ENCODE results near the gene NRDC. TPM values are rescaled to one million over a fixed set of nuclear protein-coding genes. Genes with fewer than 3 reads are reported as not detected.

Gene NRDC
- total RNA-seq, 1 experiment from 2014 or later = 147 TPM

DNA sequence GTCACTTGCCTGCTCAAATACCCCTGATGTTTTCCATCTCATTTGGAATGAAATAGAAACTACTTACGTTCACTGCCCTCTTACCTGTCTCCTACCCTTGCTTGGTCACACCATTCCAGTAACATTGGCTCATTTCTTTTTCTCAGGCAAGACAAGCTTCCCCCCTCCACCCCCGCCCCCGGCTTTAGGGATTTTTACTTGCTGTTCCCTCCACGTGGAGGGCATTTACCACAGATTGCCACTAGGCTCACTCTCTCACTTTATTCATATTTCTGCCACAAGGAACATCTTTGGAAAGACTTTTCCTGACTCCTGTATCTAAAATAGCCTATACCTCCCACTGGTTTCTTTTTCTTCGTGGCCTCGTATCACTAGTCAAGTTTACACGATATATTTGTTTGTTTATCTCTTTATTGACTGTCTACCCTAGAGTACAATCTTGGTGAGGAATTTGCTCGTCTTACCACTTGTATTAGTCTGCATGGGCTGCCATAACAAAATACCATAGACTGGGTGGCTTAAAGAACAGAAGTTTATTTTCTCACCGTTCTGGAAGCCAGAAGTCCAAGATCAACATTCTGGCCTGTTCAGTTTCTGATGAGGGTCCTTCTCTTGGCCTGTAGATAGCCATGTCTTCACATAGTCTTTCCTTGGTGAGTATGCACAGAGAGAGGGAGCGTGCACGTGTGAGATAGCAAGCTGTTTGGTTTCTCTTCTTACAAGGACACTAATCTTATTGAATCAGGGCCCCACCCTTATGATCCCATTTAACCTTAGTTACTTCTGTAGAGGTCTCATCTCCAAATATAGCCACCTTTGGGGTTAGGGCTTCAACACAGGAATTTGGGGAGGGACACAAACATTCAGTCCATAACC lies 126.2 kb downstream of the NRDC start:
- no peak overlapping the region for H3K56ac ChIP-seq (ENCODE audit: insufficient read length, low read depth, low read length)
- H3T11ph ChIP-seq (ENCODE audit: low read length) = no peak overlapping the region
- no peak overlapping the region for H2BK5ac ChIP-seq (ENCODE audit: insufficient read length, low read length)
- H2BK120ac ChIP-seq (ENCODE audit: low read depth, low read length, poor library complexity, severe bottlenecking) = no peak overlapping the region
- H3K79me1 ChIP-seq (ENCODE audit: insufficient read depth, low read depth, low read length, poor library complexity, severe bottlenecking) = no peaks in the 10 kb centered on the region
- no peak overlapping the region for H3K9ac ChIP-seq (ENCODE audit: extremely low read depth, insufficient read length, low read length)
- no peak overlapping the region for H2BK15ac ChIP-seq (ENCODE audit: low read depth, low read length)
- H4K20me1 ChIP-seq (ENCODE audit: control insufficient read depth, insufficient read depth, insufficient read length) = no peaks in the 10 kb centered on the region
- H4K8ac ChIP-seq (replicated peaks; ENCODE audit: insufficient read length, low read depth, low read length) = no peak overlapping the region
- H3K4me1 Mint-ChIP-seq = peaks cover 2% of the 10 kb centered on the region in 2 experiments; a peak in 1 of 4 replicates
- H3K27me3 Mint-ChIP-seq (ENCODE audit: low read depth) = no peaks in the 10 kb centered on the region
- H2BK12ac ChIP-seq (ENCODE audit: insufficient read length, low read depth, low read length) = no peak overlapping the region
- TF ChIP-seq, protein P1, sequence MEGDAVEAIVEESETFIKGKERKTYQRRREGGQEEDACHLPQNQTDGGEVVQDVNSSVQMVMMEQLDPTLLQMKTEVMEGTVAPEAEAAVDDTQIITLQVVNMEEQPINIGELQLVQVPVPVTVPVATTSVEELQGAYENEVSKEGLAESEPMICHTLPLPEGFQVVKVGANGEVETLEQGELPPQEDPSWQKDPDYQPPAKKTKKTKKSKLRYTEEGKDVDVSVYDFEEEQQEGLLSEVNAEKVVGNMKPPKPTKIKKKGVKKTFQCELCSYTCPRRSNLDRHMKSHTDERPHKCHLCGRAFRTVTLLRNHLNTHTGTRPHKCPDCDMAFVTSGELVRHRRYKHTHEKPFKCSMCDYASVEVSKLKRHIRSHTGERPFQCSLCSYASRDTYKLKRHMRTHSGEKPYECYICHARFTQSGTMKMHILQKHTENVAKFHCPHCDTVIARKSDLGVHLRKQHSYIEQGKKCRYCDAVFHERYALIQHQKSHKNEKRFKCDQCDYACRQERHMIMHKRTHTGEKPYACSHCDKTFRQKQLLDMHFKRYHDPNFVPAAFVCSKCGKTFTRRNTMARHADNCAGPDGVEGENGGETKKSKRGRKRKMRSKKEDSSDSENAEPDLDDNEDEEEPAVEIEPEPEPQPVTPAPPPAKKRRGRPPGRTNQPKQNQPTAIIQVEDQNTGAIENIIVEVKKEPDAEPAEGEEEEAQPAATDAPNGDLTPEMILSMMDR (conservative IDR thresholded peaks at IDR 0.05) = peak; percentile 29; the same call in 1 of the 3 replicates
- H3K36me3 Mint-ChIP-seq (ENCODE audit: insufficient read depth in 1 of 3, low read depth in 3 of 3) = peaks cover 0 to 27% (median 18%) of the 10 kb centered on the region in 3 experiments; a peak in 6 of 7 replicates
- H3K9me3 Mint-ChIP-seq = no peaks in the 10 kb centered on the region
- no peak overlapping the region for H3K23ac ChIP-seq (ENCODE audit: insufficient read length, low read depth, low read length)
- no peak overlapping the region for H3K4me3 Mint-ChIP-seq
- no peaks in the 10 kb centered on the region for H3K4me1 ChIP-seq (ENCODE audit: insufficient read depth, low read length)
- no peak for DNase-seq
- H2BK20ac ChIP-seq (ENCODE audit: low read depth, low read length, poor library complexity, severe bottlenecking) = no peak overlapping the region
- H3K9me3 ChIP-seq (ENCODE audit: control insufficient read depth, low read depth, low read length) = no peaks in the 10 kb centered on the region
- no peak overlapping the region for H4K91ac ChIP-seq (ENCODE audit: insufficient read length, low read depth, low read length)
- no peak overlapping the region for H3K27ac ChIP-seq (ENCODE audit: insufficient read length, low read depth, low read length)
- H2AFZ ChIP-seq (ENCODE audit: low read length) = no peak overlapping the region
- no peak overlapping the region for H3K4ac ChIP-seq (ENCODE audit: low read depth, low read length)
- H3K23me2 ChIP-seq (ENCODE audit: insufficient read length, low read depth, low read length, poor library complexity, severe bottlenecking) = no peaks in the 10 kb centered on the region
- H3K18ac ChIP-seq (ENCODE audit: insufficient read length, low read depth, low read length) = no peak overlapping the region
- no peak overlapping the region for H2AK5ac ChIP-seq (ENCODE audit: insufficient read length, low read length)
- H3K27me3 ChIP-seq (ENCODE audit: insufficient read depth, low read length) = no peaks in the 10 kb centered on the region
- no peak overlapping the region for H3K4me2 ChIP-seq (ENCODE audit: insufficient read depth, insufficient read length, low read length)
- no peak overlapping the region for H3K14ac ChIP-seq (ENCODE audit: insufficient read depth, low read length)
- no peaks in the 10 kb centered on the region for H3K79me2 ChIP-seq (ENCODE audit: insufficient read depth, low read length)
- H3K27ac Mint-ChIP-seq = peak overlapping the region in 2 of 3 experiments; percentile 32 to 50; a peak in 2 of 7 replicates
- WGBS (ENCODE audit: extremely low coverage, insufficient read length, low lambda C conversion rate) = no CpG with 5 or more reads among the region's 11 CpGs
- no peak overlapping the region for H4K5ac ChIP-seq (ENCODE audit: insufficient read length, low read depth, low read length)

All from H9 (cell line).